K562 (cell line): Measurements from ENCODE around the gene WDR88. TPM values are rescaled to one million over a fixed set of nuclear protein-coding genes. Genes with fewer than 3 reads are reported as not detected.

Source experiments
- ATAC-seq: fragments of 200-7000 bp; cut with Tn5 transposase; 3 replicates; pipeline ENCODE4 v1.9.1; 2020; ENCODE audit warnings: moderate library complexity
- BruUV-seq: library from RNA; stranded (reverse); fragments of 400-500 nt; replicated peaks from 2 replicates; lab custom pipeline; 2021; lab: Mats Ljungman, UMichigan
- CTCF ChIA-PET: fragments of 300-600 bp; formaldehyde crosslinking; extraction: SDS; loops from one replicate; lab custom pipeline; 2021; ENCODE audit warnings: low intra/inter-chr PET ratio; lab: Yijun Ruan, JAX
- POLR2A ChIA-PET: fragments of 300-600, 350-650 bp; sonication (Branson Sonifier 250); formaldehyde crosslinking; extraction: SDS; loops from one replicate; lab custom pipeline; 2021; ENCODE audit warnings: antibody characterized with exemption, inconsistent platforms; lab: Yijun Ruan, JAX
- DNase-seq, 4 experiments: peaks; one replicate each; pipeline versions ENCODE4 v3.0.0 to v3.0.0-alpha.2; 2011 to 2018; ENCODE audit warnings: low spot score in 3 of 4, mixed read lengths in 3 of 4; ENCODE audit errors: extremely low read depth in 1 of 4
- FAIRE-seq: peaks from 2 replicates; lab custom pipeline; 2011; peaks lifted over from hg19 to GRCh38; lab: Jason Lieb, UNC
- H2AFZ ChIP-seq: 2 replicates; pipeline ENCODE4 v1.6.0; 2011; ENCODE audit warnings: low read depth, low read length, control low read depth, inconsistent platforms
- H3K27ac ChIP-seq: fragments of 200-600 bp; 3 replicates; pipeline ENCODE4 v1.8.0; 2011; ENCODE audit warnings: low read depth, mild to moderate bottlenecking, control low read depth, inconsistent platforms, low read length, moderate library complexity, mixed read lengths; ENCODE audit errors: extremely low read depth
- H3K27me3 ChIP-seq, 2 experiments: fragments of 300-600 bp in 1 of 2; 2 replicates in 1 of 2; 3 replicates in 1 of 2; pipeline versions ENCODE4 v1.6.0 to v1.8.0; 2011; ENCODE audit warnings: inconsistent platforms in 2 of 2, low read length in 2 of 2, mild to moderate bottlenecking in 1 of 2, mixed read lengths in 1 of 2, moderate library complexity in 1 of 2; ENCODE audit not compliant: control insufficient read depth in 2 of 2, insufficient read depth in 2 of 2
- H3K36me3 ChIP-seq: fragments of 300-600 bp; 3 replicates; pipeline ENCODE4 v1.8.0; 2011; ENCODE audit warnings: mild to moderate bottlenecking, low read length, inconsistent platforms; ENCODE audit not compliant: control insufficient read depth, insufficient read depth
- H3K4me1 ChIP-seq, 2 experiments: fragments of 200-600 bp in 1 of 2; replicated peaks in 1 of 2; 2 replicates in 1 of 2; 3 replicates in 1 of 2; pipeline versions ENCODE4 v1.5.1 to v1.8.0; 2011; ENCODE audit warnings: inconsistent platforms in 2 of 2, low read length in 2 of 2, mild to moderate bottlenecking in 1 of 2, mixed read lengths in 1 of 2, moderate library complexity in 1 of 2; ENCODE audit not compliant: control insufficient read depth in 2 of 2, insufficient read depth in 2 of 2
- H3K4me2 ChIP-seq: 2 replicates; pipeline ENCODE4 v1.6.1; 2011; ENCODE audit warnings: low read length, control low read depth, inconsistent platforms, mixed read lengths; ENCODE audit not compliant: insufficient read depth
- H3K4me3 ChIP-seq: fragments of 200-600 bp; sonication (generic), shearing (Covaris generic); 2 replicates; pipeline ENCODE4 v1.5.1; 2016; ENCODE audit warnings: control low read depth, inconsistent platforms
- H3K79me2 ChIP-seq: fragments of 200-600 bp; 3 replicates; pipeline ENCODE4 v1.8.0; 2011; ENCODE audit warnings: low read length, inconsistent platforms; ENCODE audit not compliant: control insufficient read depth, insufficient read depth
- H3K9ac ChIP-seq, 2 experiments: 2 replicates each; pipeline versions ENCODE4 v1.6.0 to v1.6.1; 2011; ENCODE audit warnings: low read depth in 2 of 2, low read length in 2 of 2, control low read depth in 1 of 2, inconsistent platforms in 1 of 2, mild to moderate bottlenecking in 1 of 2, mixed read lengths in 1 of 2; ENCODE audit not compliant: insufficient read depth in 1 of 2
- H3K9me1 ChIP-seq: one replicate; pipeline ENCODE4 v1.6.0; 2011; ENCODE audit warnings: inconsistent platforms, mild to moderate bottlenecking, low read length, moderate library complexity; ENCODE audit not compliant: control insufficient read depth, insufficient read depth
- H3K9me3 ChIP-seq: replicated peaks from 2 replicates; pipeline ENCODE4 v1.5.1; 2011; ENCODE audit warnings: low read depth, low read length, inconsistent platforms; ENCODE audit not compliant: control insufficient read depth, insufficient read depth
- H4K20me1 ChIP-seq: replicated peaks from 2 replicates; pipeline ENCODE4 v1.6.1; 2011; ENCODE audit warnings: low read length, inconsistent platforms, mixed read lengths; ENCODE audit not compliant: control insufficient read depth, insufficient read depth
- BCL6 ChIP-seq: fragments of 250-450 bp; sonication (Bioruptor Pico); IDR thresholded peaks from 2 replicates; pipeline ENCODE4 v1.4.0; 2020
- HNRNPLL ChIP-seq: fragments of 200-400 bp; formaldehyde crosslinking; IDR thresholded peaks from 2 replicates; pipeline ENCODE4 v1.6.1; 2017; ENCODE audit warnings: low read length, low read depth, mild to moderate bottlenecking; ENCODE audit not compliant: poor library complexity, severe bottlenecking
- POU5F1 ChIP-seq: fragments of 150-350 bp; IDR thresholded peaks from 2 replicates; pipeline ENCODE4 v1.6.1; 2014; ENCODE audit warnings: borderline replicate concordance, low read length, low read depth, mild to moderate bottlenecking; ENCODE audit not compliant: partially characterized antibody
- RBBP5 ChIP-seq: fragments of 200-600 bp; sonication (generic); IDR thresholded peaks from 2 replicates; pipeline ENCODE4 v1.6.1; 2012; ENCODE audit warnings: borderline replicate concordance, mild to moderate bottlenecking, low read length, control low read depth, inconsistent platforms; ENCODE audit not compliant: insufficient read depth, poor library complexity, severe bottlenecking
- RFX7 ChIP-seq: fragments of 250-450 bp; sonication (Bioruptor Pico); IDR thresholded peaks from 2 replicates; pipeline ENCODE4 v1.5.1; 2021; ENCODE audit warnings: mild to moderate bottlenecking
- RNF2 ChIP-seq: sonication (generic); IDR thresholded peaks from 2 replicates; pipeline ENCODE4 v1.6.1; 2016
- SPI1 ChIP-seq: IDR thresholded peaks from 2 replicates; pipeline ENCODE4 v1.6.1; 2011; ENCODE audit warnings: low read depth, low read length, control low read depth, borderline replicate concordance
- ZNF584 ChIP-seq: fragments of 200-800 bp; sonication (Bioruptor generic); IDR thresholded peaks from 2 replicates; pipeline ENCODE4 v1.6.1; 2016; ENCODE audit warnings: low read depth, mild to moderate bottlenecking, missing genetic modification characterization, missing compliant biosample characterization
- WGBS: fragments of 100-300 bp; shearing (Covaris generic); methylation state at CpG from one replicate; pipeline ENCODE4 v1.1.6; 2016; ENCODE audit warnings: low coverage, mixed read lengths; ENCODE audit not compliant: insufficient coverage; ENCODE audit errors: missing lambda C conversion rate; 5-methylcytosine and 5-hydroxymethylcytosine counted together
- in situ Hi-C: fragments of 300-500 bp; cut with MboI; formaldehyde crosslinking; loops from 4 replicates; pipeline ENCODE4 v1.15.0; 2018; ENCODE audit warnings: inconsistent platforms, mixed read lengths
- intact Hi-C: fragments of 100-400 bp; cut with micrococcal nuclease; formaldehyde crosslinking; loops from 2 replicates; pipeline ENCODE4 v1.14.2; 2022
- polyA plus RNA-seq, 8 experiments: library from polyadenylated mRNA; depleted of rRNA in 4 of 8; stranded (reverse) in 5 of 8; unstranded in 3 of 8; fragments of >200 nt; fragmentation: Nextera tagmentation in 2 of 8; fragmentation: Illumina TruSeq in 1 of 8; extraction: Ambion mirVana in 2 of 8; extraction: Trizol in 1 of 8; gene quantifications; 2 replicates each; pipeline versions ENCODE4 v1.2.1 to v1.2.3, GENCODE V29; 2011 to 2014; ENCODE audit warnings: inconsistent platforms in 1 of 8, missing spikeins in 1 of 8
- total RNA-seq, 7 experiments: library from RNA; depleted of rRNA in 6 of 7; stranded (reverse); fragments of >200 nt in 6 of 7; fragmentation: Illumina TruSeq in 2 of 7; extraction: Trizol in 2 of 7; gene quantifications; 2 replicates each; pipeline versions ENCODE4 v1.2.1 to v1.2.3, GENCODE V29; 2011 to 2021; ENCODE audit warnings: low replicate concordance in 1 of 7
- TF ChIP-seq, protein P1 (sequence below): IDR thresholded peaks from 2 replicates; pipeline ENCODE4 v1.6.1; 2011; ENCODE audit warnings: borderline replicate concordance, low read depth, mild to moderate bottlenecking, moderate library complexity, low read length; ENCODE audit not compliant: insufficient read depth, poor library complexity, severe bottlenecking

The WDR88 gene
- total and polyA plus RNA-seq, 9 of the 15 experiments (the other 6 are each of a cell fraction or from before 2014, with no cell fraction given) = 0.03 to 0.04 TPM; not detected in 7

DNA sequence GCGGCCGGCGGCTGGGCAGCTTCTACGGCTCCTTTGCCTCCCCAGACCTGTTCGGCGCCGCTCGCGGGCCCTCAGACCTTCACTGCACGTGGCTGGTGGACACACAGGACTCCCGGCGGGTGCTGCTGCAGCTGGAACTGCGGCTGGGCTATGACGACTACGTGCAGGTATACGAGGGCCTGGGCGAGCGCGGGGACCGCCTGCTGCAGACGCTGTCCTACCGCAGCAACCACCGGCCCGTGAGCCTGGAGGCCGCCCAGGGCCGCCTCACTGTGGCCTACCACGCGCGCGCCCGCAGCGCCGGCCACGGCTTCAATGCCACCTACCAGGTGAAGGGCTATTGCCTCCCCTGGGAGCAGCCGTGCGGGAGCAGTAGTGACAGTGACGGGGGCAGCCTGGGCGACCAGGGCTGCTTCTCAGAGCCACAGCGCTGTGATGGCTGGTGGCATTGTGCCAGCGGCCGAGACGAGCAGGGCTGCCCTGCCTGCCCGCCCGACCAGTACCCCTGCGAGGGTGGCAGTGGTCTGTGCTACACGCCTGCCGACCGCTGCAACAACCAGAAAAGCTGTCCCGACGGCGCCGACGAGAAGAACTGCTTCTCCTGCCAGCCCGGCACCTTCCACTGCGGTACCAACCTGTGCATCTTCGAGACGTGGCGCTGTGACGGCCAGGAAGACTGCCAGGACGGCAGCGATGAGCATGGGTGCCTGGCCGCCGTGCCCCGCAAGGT lies 73.8 kb downstream of the WDR88 start:
- intact Hi-C loops = no loop called here
- Histone ChIP-seq H3K4me2 (no peak overlapping the region), H3K79me2 (no peaks in the 10 kb centered on the region), H3K9me3 (no peaks in the 10 kb centered on the region), H3K9me1 (no peaks in the 10 kb centered on the region), H3K4me1 (peaks cover 0 to 37% of the 10 kb centered on the region in 2 experiments; a peak in 2 of 5 replicates), H3K27me3 (peaks cover 9 to 90% of the 10 kb centered on the region in 2 experiments; a peak in 4 of 5 replicates), H3K4me3 (no peak overlapping the region), H3K36me3 (no peaks in the 10 kb centered on the region), H4K20me1 (peaks cover 12% of the 10 kb centered on the region; the same call in 1 of the 2 replicates), H3K9ac (no peak overlapping the region), H3K27ac (no peak overlapping the region), H2AFZ (no peak overlapping the region)
- in situ Hi-C loops = no loop called here
- DNase-seq (no peak), ATAC-seq (no peak; the same call in 2 of the 3 replicates), FAIRE-seq (no peak)
- TF ChIP-seq RBBP5 = peak; percentile 6
- TF ChIP-seq RNF2 = no peak
- 21% methylated on average over 37 of the region's 64 CpGs for WGBS
- CTCF ChIA-PET = no interaction called here
- POLR2A ChIA-PET = no interaction called here
- no TSS peak for BruUV-seq

DNA sequence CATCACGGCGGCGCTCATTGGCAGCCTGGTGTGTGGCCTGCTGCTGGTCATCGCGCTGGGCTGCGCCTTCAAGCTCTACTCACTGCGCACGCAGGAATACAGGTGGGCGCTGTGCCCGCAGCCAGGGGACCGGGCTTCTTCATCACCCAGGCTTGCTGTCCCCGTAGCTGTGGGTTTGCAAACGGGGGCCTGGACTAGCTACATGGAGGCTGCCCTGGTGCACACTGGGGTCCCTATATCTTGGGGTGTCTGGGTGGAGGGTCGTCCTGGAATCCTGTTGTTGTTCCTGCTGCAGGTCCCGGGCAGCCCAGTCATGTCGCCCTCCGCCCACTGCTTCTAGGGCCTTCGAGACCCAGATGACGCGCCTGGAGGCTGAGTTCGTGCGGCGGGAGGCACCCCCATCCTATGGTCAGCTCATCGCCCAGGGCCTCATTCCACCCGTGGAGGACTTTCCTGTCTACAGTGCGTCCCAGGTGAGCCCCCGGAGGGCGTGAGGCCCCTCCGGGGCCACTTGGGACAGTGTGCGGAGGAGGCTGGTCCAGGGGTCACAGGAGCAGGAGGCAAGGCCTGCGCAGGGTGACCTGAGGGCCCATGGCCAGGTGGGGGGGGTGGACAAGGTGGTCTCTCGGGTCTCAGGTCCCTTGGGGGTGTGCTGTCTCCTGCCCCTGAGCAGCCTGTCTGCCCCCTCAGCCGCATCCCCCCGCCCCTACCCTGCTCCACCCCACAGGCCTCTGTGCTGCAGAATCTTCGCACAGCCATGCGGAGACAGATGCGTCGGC lies 74.5 kb downstream of the WDR88 start:
- ChIA-PET POLR2A (no interaction called here), CTCF (no interaction called here)
- Histone ChIP-seq H3K9ac (no peak overlapping the region), H3K9me3 (no peaks in the 10 kb centered on the region), H3K36me3 (no peaks in the 10 kb centered on the region), H2AFZ (no peak overlapping the region), H3K27me3 (peaks cover 9 to 90% of the 10 kb centered on the region in 2 experiments; a peak in 4 of 5 replicates), H4K20me1 (peaks cover 12% of the 10 kb centered on the region; the same call in 1 of the 2 replicates), H3K4me1 (peaks cover 0 to 37% of the 10 kb centered on the region in 2 experiments; a peak in 2 of 5 replicates), H3K4me2 (no peak overlapping the region), H3K4me3 (no peak overlapping the region), H3K79me2 (no peaks in the 10 kb centered on the region), H3K27ac (no peak overlapping the region), H3K9me1 (no peaks in the 10 kb centered on the region)
- WGBS = 31% methylated on average over 32 of the region's 38 CpGs
- BruUV-seq = no TSS peak
- FAIRE-seq (no peak), ATAC-seq (peak; percentile 17; the same call in 1 of the 3 replicates), DNase-seq (no peak)
- intact Hi-C loops = no loop called here
- in situ Hi-C loops = no loop called here
- TF ChIP-seq ZNF584 (CRISPR knock-in tag) (no peak), BCL6 (CRISPR knock-in tag) (no peak), HNRNPLL (no peak), POU5F1 (no peak), SPI1 (no peak), RFX7 (CRISPR knock-in tag) (no peak)
- TF ChIP-seq, protein P1, sequence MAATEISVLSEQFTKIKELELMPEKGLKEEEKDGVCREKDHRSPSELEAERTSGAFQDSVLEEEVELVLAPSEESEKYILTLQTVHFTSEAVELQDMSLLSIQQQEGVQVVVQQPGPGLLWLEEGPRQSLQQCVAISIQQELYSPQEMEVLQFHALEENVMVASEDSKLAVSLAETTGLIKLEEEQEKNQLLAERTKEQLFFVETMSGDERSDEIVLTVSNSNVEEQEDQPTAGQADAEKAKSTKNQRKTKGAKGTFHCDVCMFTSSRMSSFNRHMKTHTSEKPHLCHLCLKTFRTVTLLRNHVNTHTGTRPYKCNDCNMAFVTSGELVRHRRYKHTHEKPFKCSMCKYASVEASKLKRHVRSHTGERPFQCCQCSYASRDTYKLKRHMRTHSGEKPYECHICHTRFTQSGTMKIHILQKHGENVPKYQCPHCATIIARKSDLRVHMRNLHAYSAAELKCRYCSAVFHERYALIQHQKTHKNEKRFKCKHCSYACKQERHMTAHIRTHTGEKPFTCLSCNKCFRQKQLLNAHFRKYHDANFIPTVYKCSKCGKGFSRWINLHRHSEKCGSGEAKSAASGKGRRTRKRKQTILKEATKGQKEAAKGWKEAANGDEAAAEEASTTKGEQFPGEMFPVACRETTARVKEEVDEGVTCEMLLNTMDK = no peak
